HG03469 (cell line): ENCODE measurements around the gene ELL2.
"Not testable (repeated sequence)": the region's sequence is repeated elsewhere in the genome, so short reads cannot be mapped to it uniquely, and the experiment has no call there.

ENCODE experiments used
- ATAC-seq: cut with Tn5 transposase; IDR thresholded peaks from one replicate; pipeline ENCODE4 v1.9.1; 2021; ENCODE audit warnings: mild to moderate bottlenecking, moderate library complexity, moderate number of reproducible peaks; ENCODE audit not compliant: unreplicated experiment

The ELL2 gene

GRCh38 chr5:95910521-95910920 is 51.1 kb downstream of the ELL2 start:
- no peak for ATAC-seq

- ATAC-seq: no peak
Observed at GRCh38 chr5:95909738-95910137, 51.9 kb downstream of the ELL2 start.

GRCh38 chr5:95908799-95909198 is 52.9 kb downstream of the ELL2 start:
- no peak for ATAC-seq

- no peak for ATAC-seq
Observed at GRCh38 chr5:95907740-95908706, 53.6 kb downstream of the ELL2 start.

- no peak for ATAC-seq
Observed at GRCh38 chr5:95907067-95907705, 54.5 kb downstream of the ELL2 start.

- not testable (repeated sequence) for ATAC-seq
Observed at GRCh38 chr5:95906398-95906797, 55.3 kb downstream of the ELL2 start.

- no peak for ATAC-seq
Observed at GRCh38 chr5:95904827-95905226, 56.8 kb downstream of the ELL2 start.

GRCh38 chr5:95903838-95904237 is 57.8 kb downstream of the ELL2 start:
- no peak for ATAC-seq

- ATAC-seq: no peak
Observed at GRCh38 chr5:95901676-95902627, 59.7 kb downstream of the ELL2 start.

- ATAC-seq: no peak
Observed at GRCh38 chr5:95900383-95900958, 61.2 kb downstream of the ELL2 start.

GRCh38 chr5:95899829-95900228 is 61.8 kb downstream of the ELL2 start:
- ATAC-seq: no peak

- no peak for ATAC-seq
Observed at GRCh38 chr5:95899006-95899405, 62.6 kb downstream of the ELL2 start.

- ATAC-seq: no peak
Observed at GRCh38 chr5:95895771-95896170, 65.9 kb downstream of the ELL2 start.

- ATAC-seq: no peak
Observed at GRCh38 chr5:95895251-95895650, 66.4 kb downstream of the ELL2 start.

- no peak for ATAC-seq
Observed at GRCh38 chr5:95892784-95893354, 68.8 kb downstream of the ELL2 start.

- ATAC-seq: no peak
Observed at GRCh38 chr5:95891499-95891898, 70.2 kb downstream of the ELL2 start.

GRCh38 chr5:95889076-95889475 is 72.6 kb downstream of the ELL2 start:
- no peak for ATAC-seq

- no peak for ATAC-seq
Observed at GRCh38 chr5:95887977-95888376, 73.7 kb downstream of the ELL2 start.

GRCh38 chr5:95886340-95887044 is 75.2 kb downstream of the ELL2 start:
- no peak for ATAC-seq

GRCh38 chr5:95884511-95884910 is 77.1 kb downstream of the ELL2 start:
- no peak for ATAC-seq
